ENCODE data around the gene ERVV-1. TPM values are rescaled to one million over a fixed set of nuclear protein-coding genes. Genes with fewer than 3 reads are reported as not detected.
"Not testable (repeated sequence)": the region's sequence is repeated elsewhere in the genome, so short reads cannot be mapped to it uniquely, and the experiment has no call there.

Gene ERVV-1
- total RNA-seq, 2 donors from 2014 or later: not detected

DNA sequence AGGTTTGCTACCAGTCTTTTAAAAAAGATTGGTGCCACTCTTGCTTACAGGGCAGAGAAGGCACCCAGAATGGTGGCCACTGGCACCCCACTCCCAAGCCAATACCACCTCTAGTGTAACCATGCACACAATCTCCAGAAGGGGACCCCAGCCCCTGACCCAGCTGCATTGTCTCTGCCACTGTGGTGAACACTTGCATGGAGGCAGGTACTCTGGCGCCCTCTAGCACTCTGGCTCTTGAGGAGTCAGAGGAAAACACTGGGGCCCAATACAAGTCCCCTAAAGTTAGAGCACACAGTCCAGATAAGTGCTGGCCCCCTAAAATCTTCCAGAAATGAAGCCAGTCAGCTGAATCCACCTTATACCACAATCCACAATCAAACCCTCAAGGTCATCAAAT lies 6.0 kb downstream of the ERVV-1 start:
- Histone ChIP-seq H3K27ac (no peak overlapping the region), H3K4me1 (no peaks in the 10 kb centered on the region), H3K9ac (ENCODE audit: low read depth in 2 of 2, low read length in 2 of 2) (no peak overlapping the region), H3K36me3 (no peaks in the 10 kb centered on the region), H3K4me3 (no peak overlapping the region), H3K27me3 (no peaks in the 10 kb centered on the region), H3K9me3 (no peaks in the 10 kb centered on the region)
- TF ChIP-seq, protein P1, sequence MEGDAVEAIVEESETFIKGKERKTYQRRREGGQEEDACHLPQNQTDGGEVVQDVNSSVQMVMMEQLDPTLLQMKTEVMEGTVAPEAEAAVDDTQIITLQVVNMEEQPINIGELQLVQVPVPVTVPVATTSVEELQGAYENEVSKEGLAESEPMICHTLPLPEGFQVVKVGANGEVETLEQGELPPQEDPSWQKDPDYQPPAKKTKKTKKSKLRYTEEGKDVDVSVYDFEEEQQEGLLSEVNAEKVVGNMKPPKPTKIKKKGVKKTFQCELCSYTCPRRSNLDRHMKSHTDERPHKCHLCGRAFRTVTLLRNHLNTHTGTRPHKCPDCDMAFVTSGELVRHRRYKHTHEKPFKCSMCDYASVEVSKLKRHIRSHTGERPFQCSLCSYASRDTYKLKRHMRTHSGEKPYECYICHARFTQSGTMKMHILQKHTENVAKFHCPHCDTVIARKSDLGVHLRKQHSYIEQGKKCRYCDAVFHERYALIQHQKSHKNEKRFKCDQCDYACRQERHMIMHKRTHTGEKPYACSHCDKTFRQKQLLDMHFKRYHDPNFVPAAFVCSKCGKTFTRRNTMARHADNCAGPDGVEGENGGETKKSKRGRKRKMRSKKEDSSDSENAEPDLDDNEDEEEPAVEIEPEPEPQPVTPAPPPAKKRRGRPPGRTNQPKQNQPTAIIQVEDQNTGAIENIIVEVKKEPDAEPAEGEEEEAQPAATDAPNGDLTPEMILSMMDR (IDR thresholded peaks at IDR 0.05): no peak
- peak; percentile 27 for DNase-seq
- intact Hi-C loops (cut with DNase I): no loop called here

DNA sequence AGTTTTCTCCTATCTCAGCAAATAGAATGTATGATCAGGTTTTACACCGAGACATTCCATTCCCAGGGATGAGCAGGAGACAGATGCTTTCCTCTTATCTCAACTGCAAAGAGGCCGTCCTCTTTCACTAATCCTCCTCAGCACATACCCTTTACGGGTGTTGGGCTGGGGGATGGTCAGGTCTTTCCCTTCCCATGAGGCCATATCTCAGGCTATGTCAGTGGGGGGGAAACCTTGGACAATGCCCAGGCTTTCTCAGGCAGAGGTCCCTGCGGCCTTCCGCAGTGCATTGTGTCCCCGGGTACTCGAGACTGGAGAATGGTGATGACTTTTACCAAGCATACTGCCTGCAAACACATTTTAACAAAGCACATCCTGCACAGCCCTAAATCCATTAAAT lies 14.6 kb downstream of the ERVV-1 start:
- not testable (repeated sequence) for H3K9me3 ChIP-seq

DNA sequence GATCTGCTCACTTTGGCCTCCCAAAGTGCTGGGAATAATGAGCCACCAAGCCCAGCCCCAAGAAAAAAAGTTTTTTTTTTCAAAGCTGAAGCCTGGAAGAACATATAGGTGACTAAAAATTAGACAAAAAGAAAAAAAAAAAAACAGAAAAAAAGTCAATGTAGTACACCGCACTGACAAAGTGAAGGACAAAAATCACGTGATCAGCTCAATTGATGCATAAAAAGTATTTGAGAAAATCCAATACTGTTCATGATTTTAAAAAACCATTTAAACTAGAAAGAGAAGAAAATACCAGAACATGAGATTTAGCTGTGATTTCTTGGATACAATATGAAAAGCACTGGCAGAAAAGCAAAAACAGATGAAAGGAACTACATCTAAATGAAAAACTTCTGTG lies 20.3 kb downstream of the ERVV-1 start:
- H3K27ac ChIP-seq: no peak overlapping the region
- H3K27me3 ChIP-seq: no peaks in the 10 kb centered on the region
- no peaks in the 10 kb centered on the region for H3K4me1 ChIP-seq
- H3K36me3 ChIP-seq: no peaks in the 10 kb centered on the region
- no peak overlapping the region for H3K9ac ChIP-seq (ENCODE audit: low read depth in 2 of 2, low read length in 2 of 2)
- H3K9me3 ChIP-seq: no peaks in the 10 kb centered on the region
- no peak for DNase-seq
- intact Hi-C loops (cut with DNase I): no loop called here
- no peak overlapping the region for H3K4me3 ChIP-seq
- TF ChIP-seq, protein P1 (IDR thresholded peaks at IDR 0.05): no peak

More for the DNA sequence above, 14.6 kb downstream of the ERVV-1 start:
- H3K4me3 ChIP-seq; DNase-seq; H3K27me3 ChIP-seq; intact Hi-C loops (cut with DNase I); H3K27ac ChIP-seq; H3K36me3 ChIP-seq; H3K9ac ChIP-seq (ENCODE audit: low read depth in 2 of 2, low read length in 2 of 2); H3K4me1 ChIP-seq: not testable (repeated sequence)

DNA sequence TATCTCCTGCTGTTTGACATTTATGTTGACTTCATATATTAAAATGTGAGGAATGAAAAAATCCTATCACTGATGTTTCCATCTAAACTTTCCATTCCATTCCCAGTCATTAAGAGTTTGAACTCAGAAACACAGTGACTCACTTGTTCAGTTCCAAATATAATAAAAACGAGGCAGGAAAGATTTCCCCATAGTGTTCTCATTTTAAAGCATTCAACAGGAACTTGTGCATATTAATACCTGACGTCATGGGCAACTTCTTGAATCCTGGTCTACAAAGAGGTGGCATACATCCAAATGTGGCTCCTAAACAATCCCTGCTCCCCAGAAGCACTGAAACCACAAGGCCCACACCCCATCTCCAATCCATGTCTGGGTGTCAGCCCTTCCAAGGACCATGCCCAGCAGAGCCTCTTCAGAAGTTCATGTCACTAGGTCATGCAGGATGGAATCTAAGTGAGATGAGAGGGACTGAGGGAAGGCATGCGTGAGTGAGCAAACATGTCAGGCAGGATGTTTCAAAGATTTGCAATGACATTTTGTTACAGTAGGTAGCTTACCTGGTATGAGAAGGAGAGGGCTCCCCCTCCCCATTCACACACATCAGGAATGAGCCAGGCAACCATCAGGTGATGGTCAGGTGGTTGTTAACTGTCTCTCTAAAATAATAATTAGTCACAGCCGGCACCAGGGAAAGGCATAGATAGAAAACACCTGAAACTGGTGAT lies 21.4 kb downstream of the ERVV-1 start:
- intact Hi-C loops (cut with DNase I): no loop called here
- TF ChIP-seq, protein P1 (IDR thresholded peaks at IDR 0.05): no peak
- no peaks in the 10 kb centered on the region for H3K27me3 ChIP-seq
- no peaks in the 10 kb centered on the region for H3K4me1 ChIP-seq
- H3K4me3 ChIP-seq: no peak overlapping the region
- H3K27ac ChIP-seq: no peak overlapping the region
- DNase-seq: no peak
- no peaks in the 10 kb centered on the region for H3K36me3 ChIP-seq
- no peak overlapping the region for H3K9ac ChIP-seq (ENCODE audit: low read depth in 2 of 2, low read length in 2 of 2)
- H3K9me3 ChIP-seq: no peaks in the 10 kb centered on the region

DNA sequence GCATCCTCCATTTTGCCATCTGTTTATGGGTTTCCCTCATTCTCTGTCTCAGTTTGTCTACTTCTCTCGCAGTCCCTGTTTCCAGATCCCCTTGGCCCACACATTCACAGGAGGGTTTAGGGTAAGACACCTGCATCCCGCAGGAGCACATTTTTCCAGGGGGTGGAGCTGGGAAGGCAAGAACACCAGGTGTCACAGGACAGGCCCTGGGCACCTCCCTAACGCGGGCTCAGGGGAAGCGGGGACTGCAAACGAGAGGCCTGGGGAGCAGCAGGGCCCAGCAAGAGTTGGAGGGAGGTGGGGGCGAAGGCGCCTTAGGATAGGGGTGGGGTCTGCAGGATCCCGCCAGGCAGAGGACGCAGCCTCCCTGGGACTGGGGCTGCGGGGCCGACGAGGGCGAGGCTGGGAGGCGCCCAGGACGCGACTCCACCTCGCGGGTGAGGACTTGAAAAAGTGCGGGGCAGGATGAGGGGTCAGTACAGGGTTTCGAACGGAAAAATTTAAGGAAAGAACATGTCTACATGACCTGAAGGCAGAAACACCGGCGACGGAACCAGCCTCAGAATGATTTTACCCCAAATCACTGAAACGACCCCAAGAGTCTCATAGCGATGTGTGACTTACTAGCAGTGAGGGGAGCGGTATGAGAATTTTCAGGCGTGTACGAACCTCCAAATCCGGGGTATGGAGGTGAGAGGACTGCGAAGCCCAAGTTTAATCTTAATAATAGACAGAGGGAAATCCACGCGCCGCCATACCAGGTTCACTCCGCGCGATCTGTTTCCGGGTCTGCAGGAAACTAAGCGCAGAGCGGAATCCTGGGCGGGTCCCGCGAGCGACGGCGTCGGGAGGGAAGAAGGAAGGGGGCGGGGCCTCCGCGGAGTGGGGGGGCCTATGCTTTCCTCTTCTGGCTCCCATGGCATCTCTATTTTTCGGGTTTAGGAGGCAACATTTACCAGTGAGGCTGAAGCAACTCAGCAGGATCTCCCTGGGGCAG lies 23.7 kb downstream of the ERVV-1 start:
- TF ChIP-seq, protein P1 (IDR thresholded peaks at IDR 0.05): no peak
- no peak overlapping the region for H3K4me3 ChIP-seq
- no peaks in the 10 kb centered on the region for H3K27me3 ChIP-seq
- no peaks in the 10 kb centered on the region for H3K36me3 ChIP-seq
- intact Hi-C loops (cut with DNase I): no loop called here
- H3K4me1 ChIP-seq: no peaks in the 10 kb centered on the region
- H3K27ac ChIP-seq: no peak overlapping the region
- H3K9ac ChIP-seq (ENCODE audit: low read depth in 2 of 2, low read length in 2 of 2): no peak overlapping the region
- no peaks in the 10 kb centered on the region for H3K9me3 ChIP-seq
- DNase-seq: peak; percentile 19
